Measurements from ENCODE around the gene CACTIN.

The CACTIN gene

DNA sequence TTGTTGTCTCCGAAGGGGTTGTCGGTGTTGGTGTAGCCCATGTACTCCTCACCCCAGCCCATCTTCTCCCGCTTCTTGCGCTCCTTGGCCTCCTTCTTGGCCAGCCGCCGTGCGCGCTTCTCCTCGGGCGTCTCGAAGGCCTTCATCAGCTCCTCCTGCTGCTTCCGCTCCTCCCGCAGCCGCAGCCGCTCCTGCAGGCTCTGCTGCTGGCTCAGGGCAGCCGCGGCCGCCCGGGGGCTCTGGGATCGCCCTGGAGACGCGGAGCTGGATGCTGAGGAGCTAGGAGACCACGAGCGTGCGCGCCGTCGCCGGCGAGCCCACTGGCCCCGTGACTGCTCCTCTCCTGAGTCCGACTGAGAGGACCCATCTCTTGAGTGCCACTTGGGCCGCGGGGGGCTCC, 2.9 kb downstream of the CACTIN start:
- no peak for DNase-seq

DNA sequence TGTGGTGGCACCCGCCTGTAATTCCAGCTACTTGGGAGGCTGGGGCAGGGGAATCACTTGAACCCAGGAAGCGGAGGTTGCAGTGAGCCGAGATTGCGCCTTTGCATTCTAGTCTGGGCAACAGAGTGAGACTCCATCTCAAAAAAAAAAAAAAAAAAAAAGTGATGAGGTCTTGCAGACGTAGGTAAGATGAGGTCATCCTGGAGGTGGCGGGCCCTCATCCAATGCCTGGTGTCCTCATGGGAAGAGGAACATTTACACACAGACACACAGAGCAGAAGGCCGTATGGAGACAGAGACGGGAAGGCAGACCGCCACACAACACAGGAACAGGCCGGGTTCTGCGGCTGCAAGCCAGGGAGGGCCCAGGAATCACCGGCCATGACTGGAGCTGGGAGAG, 4.4 kb downstream of the CACTIN start:
- no peak for DNase-seq

- no peak for DNase-seq
Measured at GRCh38 chr19:3621689-3622088, 4.9 kb downstream of the CACTIN start.

DNA sequence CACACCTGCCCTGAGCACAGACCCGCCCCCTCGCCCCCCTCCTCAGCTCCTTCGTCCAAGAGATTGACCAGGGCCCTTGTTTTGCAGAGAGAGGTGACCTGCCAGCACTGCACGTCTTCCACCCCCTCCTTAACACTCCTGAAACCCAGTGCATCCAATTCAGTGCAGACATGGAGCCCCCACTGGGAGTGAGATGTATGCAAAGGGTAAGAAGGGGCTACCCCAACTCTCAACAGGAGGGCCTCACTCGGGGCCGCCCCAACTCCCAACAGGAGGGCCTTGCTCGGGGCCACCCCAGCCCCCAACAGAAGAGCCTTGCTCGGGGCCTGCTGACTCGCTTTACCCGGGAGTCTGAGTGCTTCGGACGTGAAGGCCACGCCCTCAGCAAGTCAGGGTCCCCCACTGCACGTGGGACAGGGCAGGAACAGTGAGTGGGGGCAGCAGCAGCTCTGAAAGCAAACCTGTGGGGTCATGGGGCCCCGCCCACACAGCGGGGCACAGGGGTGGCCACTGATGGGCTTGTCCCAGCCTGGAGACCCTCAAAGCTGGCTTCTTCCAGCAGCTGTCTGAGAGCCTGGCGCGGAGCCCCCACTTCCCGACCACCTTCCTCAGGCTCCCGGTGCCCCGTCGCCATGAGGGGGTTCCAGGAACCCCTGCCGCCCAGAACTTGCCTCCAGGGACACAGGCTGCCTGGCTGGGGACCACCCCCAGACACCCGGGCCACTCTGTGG, 5.6 kb downstream of the CACTIN start:
- DNase-seq, result no peak

DNA sequence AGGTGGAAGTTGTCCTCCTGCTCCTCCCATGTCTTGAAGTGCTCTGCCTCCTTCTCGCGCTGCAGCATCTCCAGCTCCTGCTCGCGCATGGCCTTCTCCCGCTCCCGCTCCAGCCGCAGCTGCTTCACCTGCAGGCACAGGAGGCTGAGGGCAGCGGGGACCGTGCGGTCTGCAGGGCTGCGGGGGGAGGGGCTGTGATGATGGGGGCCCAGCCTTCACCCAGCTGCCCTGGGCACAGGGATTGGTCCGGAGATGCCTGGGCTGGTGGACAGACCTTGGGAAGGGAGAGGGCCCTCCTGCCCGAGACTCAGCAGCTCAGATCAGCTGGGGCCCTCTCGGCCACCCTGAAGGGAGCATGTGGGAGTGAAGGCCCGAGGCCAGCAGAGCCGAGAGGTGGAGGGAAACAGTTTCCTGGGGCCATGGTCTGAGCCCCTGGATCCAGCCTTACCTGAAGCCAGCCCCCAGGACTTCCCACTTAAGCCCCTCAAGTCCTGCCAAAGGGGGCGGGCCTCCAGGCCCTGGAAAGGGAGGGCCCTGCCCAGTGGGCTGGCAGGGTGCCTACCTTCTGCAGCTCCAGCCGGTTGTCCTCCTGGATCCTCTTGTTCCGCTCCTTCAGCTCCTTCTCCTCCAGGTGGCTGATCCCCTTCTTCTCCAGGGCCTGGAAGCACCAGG, 6.3 kb downstream of the CACTIN start:
- DNase-seq, result no peak

DNA sequence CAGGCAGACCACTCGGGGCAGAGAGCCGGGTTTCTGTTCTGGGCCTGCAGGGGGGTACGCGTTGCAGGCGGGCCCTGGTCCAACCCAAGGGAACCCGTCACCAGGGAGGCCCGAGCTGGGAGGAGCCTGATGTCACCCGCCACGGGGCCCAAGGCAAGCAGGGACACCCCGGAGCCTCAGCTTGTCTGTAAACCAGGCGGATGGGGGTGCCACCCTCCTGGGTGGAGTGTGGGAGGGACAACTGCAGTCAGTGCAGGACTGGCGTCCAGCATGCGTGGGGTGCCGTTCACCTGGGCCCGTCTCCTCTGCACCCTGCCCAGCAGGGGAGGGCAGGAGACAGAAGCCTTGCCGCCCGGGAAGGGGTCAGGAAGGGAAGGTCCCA, 7.0 kb downstream of the CACTIN start:
- DNase-seq, result no peak

GRCh38 chr19:3618811-3619630, 7.6 kb downstream of the CACTIN start:
- DNase-seq, result no peak

DNA sequence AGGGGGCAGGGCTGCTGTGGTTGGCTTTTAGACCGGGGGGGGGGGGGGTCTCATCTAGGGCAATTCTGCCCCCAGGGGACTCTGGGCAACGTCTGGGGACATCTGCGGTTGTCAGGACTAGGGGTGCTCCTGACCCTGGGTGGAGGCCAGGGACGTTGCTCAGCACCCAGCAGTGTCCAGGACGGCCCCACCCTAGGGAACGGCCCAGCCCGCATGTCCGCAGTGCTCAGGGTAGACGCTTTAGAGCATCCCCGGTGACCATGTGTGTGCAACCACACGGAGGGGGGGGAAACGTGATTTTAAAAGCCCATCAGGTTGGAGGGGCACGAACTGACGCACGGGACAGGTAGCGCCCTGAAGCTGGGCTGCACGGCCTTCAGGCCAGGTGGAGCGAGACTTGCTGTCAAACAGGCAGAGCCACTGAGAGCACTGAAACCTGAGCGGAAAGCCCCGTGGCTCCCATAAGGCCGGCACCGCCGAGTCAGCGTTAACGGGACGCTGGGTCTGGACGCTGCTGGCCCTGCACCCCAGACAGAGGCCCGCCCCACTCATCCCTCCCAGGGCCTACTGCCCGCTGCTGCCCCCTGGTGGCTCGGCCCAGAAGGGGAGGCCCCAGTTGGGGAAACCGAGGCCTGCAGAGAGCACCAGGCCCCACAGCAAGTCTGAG, 8.3 kb downstream of the CACTIN start:
- DNase-seq, result no peak

DNA sequence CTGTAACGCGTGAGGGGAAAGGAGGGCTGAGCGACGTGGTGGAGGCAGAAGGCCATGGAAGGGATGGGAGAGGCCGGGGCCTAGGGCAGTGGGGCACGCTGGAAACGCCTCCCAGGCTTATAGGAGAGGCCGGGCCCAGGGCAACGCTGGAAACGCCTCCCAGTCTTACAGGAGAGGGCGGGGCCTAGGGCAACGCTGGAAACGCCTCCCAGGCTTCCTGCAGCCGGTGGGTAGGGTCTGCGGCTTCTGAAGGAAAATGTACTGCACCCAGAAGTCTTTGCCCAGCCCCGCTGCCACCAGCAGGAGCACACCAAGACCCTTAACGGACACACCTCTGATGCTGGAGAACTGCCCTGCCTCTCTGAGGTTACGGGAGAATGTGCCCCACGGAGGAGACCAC, 9.1 kb downstream of the CACTIN start:
- no peak for DNase-seq

GRCh38 chr19:3615524-3616135, 11.0 kb downstream of the CACTIN start:
- DNase-seq, result no peak

- DNase-seq, result no peak
Measured at GRCh38 chr19:3614858-3615505, 11.6 kb downstream of the CACTIN start.

DNA sequence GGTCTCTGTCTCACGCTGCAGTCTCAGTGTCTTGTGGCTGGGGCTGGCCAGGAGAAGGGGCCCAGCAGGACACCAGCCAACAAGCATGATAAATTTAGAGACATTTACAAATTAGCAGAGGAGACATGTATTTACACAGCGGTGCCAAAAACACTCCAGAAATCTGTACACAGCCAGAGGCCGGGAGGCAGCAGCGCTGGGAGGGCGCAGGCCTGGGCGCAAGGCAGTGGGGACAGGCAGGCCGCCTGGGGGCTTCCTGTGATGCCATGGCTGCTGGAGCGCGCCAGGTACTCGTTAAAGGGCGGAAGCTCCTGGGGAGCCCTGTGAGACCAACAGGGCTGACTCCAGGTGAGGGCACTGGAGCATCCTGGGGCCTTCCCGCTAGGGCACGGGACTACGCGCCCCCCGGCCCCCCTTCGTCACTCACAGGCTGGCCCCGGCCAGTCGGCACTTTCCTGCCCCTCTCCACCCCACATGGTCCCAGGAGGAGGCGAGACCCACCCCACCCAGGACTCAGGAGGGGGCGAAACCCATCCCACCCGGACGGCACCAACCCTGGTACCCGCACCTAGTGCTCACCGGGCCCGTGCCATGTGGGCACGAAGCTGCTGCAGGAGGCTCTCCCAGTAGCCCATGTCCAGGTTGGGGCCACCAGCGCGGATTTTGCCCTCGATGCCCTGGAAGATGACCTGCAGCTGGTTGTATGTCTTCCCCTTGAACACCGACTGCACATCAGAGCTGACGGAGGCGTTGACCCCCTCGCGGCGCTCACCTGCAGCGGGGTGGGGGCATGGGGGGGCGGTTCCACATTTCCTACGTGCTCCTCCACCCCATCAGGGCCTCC, 12.6 kb downstream of the CACTIN start:
- no peak for DNase-seq

DNA sequence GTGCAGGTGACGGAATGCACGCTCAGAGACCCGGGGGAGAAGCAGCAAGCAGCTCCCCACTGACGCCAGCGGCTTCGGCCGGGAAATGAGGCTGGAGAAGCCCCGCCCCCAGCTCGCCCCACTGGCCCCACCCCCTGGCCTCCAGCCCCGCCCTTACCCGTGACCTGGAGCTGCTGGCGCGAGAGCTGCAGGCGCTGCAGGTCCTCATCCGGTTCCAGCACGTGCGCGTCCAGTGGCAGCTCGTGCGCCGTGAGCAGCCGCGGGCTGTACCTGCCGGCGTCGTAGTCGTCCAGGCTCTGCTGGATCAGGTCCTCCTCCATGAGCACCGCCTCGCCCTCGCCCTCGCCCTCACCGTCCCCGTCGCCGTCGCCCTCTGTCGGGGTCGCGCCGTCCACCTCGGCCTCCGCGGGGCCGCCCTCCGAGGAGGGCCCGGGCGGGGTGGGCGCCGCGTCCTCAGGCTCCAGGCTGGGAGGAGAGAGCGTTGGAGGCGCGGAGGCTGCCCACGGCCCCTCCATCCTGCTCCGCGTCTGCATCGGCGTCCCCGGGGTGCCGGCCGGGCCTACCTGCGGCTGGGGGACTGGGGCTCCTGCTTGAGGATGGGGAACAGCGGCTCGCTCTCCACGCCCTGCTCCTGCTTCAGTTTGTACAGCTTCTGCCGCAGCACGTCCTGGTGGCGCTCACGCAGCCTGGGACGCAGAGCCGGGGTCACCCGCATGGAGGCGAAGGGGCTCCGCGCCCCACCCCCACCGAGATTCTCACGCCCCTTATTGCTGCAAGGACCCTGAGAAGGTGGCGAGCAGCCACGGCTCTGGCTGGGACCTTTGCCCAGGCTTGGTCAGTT, 13.5 kb downstream of the CACTIN start:
- DNase-seq, result no peak

DNA sequence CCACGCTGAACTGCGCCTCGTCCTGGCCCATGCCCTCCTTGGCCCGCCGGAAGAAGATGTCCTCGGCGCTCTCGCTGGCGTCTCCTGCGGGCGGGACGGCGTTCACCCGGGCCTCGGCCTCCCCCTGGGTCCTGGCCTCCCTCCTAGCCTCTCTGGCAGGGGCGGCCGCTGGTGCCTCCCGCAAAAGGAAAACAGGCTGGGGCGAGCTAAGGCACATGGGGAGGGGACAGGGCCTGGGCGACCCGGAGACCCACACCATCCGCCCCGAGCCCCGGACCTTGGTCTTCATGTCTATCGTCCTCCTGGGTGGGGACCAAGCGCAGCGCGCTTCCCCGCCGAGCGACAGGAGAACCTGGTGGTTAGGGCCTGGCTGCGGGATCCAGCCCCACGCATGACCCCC, 14.3 kb downstream of the CACTIN start:
- no peak for DNase-seq

DNA sequence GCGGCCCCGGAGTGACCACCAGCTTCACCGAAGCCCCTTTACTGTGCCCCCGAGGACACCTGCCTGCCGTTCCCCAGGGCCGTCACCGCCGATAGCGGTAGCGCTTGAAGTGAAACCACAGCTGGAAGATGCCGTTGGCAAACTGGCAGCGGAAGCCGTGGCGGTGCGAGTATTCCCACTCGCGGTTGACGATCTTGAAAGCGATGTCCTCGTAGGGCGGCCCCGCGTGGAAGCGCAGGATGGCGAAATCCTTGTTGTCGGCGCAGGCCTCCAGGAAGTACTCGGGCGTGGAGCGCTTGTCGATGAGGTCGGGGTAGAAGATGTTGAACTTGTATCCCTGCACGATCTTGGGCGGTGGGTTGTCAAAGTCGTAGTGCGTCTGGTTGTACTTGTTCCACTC, 14.7 kb downstream of the CACTIN start:
- DNase-seq, result no peak

- DNase-seq, result no peak
Measured at GRCh38 chr19:3610745-3611717, 15.6 kb downstream of the CACTIN start.

- DNase-seq, result no peak
Measured at GRCh38 chr19:3609779-3610719, 16.5 kb downstream of the CACTIN start.

- no peak for DNase-seq
Measured at GRCh38 chr19:3608750-3609322, 17.8 kb downstream of the CACTIN start.

Data from activated gamma-delta T cell (primary cell).